GM12875 (cell line): ENCODE data around the gene TUBGCP6.

Experiments used
- H3K4me3 ChIP-seq: one replicate; pipeline ENCODE4 v1.5.1; 2011; ENCODE audit warnings: low read depth, low read length, control low read depth
- CTCF ChIP-seq: IDR thresholded peaks from 2 replicates; pipeline ENCODE4 v1.5.1; 2011; ENCODE audit warnings: low read depth, mild to moderate bottlenecking, control low read depth, inconsistent platforms, low read length, moderate library complexity, borderline replicate concordance; ENCODE audit not compliant: insufficient read depth

Gene TUBGCP6

DNA sequence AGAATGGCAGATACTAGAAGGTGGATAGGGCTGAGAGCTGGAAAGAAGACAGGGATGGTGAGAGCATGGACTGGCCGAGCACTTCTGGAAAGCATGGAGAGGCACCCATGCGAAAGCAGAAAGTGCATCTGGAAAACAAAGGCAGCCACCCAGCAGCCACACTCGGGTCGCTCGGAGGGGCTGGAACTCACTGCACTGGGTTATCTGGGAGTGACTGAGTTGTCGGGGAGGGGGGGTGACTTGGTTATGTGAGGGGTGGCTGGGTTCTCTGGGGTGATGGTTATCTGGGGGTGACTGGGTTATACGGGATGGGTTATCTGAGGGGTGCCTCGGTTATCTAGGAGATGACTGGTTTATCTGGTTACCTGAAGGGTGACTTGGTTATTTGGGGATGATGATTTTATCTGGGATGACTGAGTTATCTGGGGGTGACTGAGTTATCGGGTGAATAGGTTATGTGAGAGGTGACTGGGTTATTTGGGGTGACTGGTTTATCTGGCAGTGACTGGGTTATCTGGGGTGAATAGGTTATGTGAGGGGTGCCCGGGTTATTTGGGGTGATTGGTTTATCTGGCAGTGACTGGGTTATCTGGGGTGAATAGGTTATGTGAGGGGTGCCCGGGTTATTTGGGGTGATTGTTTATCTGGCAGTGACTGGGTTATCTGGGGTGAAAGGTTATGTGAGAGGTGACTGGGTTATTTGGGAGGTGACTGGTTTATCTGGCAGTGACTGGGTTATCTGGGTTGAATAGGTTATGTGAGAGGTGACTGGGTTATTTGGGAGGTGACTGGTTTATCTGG lies 76.9 kb downstream of the TUBGCP6 start:
- TF ChIP-seq CTCF, result no peak
- H3K4me3 ChIP-seq, result no peak overlapping the region
